NCI-H2227 treated with DMSO at 0.1 percent for 48 hours (cell line): ENCODE results near the gene NR2F2.
"Not testable (repeated sequence)": the region's sequence is repeated elsewhere in the genome, so short reads cannot be mapped to it uniquely, and the experiment has no call there.

ENCODE experiments used
- DNase-seq: peaks from one replicate; lab custom pipeline; 2025; lab: John Stamatoyannopoulos, UW

Gene NR2F2

DNA sequence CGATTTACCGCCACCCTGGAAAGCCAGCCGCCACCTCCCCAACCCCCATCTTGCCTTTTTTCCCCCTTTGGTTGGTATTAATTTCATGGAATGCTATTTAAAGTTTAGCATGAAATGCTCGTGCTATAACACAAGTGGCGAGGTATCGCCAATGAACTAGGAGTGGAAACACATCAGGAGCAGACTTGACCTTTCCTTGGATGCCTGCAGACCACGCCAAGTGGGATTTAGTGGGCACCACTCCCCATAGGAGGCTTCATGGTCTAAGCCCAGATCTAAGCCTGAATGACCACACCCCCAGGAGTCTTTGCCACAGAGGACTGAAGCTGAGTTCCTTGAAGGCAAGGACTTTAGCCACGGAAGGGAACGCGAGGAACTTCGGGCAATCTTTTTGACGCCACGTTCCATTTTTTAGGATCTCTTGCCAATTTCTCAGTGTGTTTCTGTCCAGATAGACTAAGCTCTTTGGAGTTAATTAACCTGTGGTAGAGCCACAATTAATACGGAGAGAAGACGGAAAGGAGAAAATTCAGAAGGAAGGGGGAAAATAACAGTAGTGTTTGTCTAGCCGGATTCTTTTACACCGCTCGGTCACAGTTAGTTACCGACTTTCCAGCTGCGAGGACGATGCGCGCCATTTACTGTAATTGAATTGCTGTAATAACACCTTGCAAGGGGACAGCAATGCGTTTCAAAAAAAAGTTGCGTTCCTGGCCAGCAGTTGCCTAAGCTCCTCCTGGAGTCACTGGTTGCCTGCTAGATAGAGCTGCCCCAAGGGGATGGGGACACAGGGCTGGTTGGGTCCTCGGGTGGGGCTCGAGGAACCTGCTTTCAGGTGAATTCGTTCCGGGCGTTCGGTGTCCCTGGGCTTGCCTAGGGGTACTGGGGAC is 37.1 kb downstream of the NR2F2 start:
- no peak for DNase-seq

DNA sequence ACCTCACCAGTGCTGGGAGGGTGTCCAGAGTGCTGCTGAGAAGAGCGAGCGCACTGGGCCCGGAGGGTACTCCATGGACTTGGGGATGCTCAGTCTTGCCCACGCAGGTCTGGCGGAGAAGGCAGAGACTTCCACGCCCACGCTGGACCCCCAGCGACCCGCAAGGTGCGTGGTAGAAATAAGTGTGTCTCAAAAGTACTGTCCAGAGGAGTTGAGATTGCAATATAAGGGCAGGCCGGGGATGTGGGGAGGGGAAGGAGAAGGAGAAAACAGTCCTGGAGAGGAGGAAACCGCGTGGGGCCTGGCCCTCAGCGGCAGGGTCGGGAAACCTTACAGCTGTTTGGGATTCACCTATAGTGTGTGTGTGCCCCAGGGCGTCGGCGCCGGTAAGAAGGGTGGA is 38.9 kb downstream of the NR2F2 start:
- no peak for DNase-seq

DNA sequence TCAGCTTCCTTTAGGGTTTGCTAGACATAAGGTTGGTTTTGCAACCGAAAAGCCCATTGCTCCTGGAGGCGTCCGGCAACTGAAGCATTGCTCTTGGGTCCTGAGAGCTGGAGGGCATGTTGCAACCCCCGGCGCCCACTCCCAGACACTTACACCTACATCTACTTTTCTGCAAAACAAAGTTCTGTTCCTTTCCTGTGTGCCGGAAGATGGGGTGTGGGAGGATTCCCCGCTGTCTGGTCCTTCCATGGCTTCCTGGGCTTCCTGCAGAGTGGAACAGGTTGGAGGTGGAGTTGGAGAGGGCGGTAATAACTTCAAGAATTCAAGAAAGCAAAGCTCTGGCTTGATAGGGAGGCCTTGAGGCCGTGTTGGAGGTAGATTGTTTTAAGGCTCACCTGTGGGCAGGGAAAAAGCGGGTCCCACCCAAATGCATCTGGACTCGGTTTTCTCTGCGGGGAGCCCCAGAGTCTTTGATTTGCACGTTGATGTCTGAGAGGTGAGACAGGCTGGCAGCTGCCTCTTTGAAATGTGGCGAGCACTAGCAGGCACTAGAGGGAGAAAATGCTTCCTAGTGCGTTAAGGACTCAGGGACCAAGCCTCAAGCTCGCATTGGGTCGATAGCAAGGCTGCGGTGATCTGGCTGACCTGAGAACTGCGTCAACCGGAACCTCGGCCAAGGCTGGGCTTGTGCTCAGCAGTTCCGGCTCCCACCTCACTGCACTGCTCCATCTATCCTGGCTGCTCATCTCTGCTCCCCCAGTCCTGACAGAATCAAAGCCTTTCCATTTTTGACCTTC is 39.5 kb downstream of the NR2F2 start:
- no peak for DNase-seq

DNA sequence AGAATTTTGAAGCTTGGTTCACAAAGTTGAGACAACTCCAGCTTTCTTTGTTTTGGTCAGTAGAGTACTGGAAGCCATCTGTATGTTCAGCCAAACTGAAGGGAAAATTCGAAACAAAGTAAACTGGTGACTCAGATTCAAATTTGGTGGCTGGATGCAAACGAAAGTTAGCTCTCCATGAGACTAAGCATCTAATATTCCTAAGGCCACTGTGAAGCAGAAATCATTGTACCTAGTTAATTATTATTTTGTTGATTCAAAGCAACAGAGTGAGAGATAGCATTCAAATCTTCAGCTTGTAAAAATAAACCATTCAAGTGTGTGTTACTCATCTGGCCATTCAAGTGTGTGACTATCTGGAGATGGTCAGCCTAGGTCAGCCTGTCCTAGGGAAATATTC is 42.1 kb downstream of the NR2F2 start:
- DNase-seq, result no peak

DNA sequence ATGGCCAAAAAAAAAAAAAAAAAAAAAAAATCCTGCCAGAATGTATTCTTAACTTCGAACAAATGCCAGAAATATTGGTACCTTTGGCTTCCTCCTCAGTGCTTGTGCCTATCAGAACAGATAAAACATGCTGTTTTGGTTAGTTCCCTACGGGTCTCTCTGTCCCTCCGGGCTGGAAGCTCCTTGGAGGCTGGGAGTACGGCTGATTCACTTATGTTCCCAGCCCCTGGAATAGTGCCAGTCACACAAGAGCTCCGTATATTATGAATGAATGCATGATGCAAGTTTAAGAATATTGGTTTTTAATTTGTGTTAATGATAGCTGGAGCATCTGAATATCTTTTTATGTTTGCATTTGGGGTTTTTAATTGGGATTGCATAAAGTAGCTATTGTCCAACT is 44.0 kb downstream of the NR2F2 start:
- no peak for DNase-seq

DNA sequence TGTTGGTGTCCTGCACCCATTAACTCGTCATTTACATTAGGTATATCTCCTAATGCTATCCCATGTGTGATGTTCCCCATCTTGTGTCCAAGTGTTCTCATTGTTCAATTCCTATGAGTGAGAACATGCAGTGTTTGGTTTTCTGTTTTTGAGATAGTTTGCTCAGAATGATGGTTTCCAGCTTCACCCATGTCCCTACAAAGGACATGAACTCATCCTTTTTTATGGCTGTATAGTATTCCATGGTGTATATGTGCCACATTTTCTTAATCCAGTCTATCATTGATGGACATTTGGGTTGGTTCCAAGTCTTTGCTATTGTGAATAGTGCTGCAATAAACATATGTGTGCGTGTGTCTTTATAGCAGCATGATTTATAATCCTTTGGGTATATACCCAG is 49.1 kb downstream of the NR2F2 start:
- not testable (repeated sequence) for DNase-seq

DNA sequence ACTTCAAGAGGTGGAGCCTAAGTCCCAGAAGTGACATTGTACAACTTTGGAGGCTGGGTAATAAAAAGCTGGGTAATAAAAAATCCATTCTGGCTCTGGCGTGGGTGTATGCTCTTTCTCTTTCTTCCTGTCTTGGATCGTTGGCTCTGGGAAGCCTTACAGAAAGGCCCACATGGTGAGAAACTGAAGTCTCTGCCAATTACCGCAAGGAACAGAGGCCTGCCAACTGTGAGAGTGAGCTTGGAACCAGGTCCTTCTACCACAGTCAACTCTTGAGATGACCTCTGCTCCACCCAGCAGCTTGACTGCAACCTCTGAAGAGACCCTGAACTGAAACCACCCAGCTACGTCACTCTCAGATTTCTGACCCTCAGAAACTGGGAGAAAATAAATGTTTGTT is 51.0 kb downstream of the NR2F2 start:
- DNase-seq, result no peak

DNA sequence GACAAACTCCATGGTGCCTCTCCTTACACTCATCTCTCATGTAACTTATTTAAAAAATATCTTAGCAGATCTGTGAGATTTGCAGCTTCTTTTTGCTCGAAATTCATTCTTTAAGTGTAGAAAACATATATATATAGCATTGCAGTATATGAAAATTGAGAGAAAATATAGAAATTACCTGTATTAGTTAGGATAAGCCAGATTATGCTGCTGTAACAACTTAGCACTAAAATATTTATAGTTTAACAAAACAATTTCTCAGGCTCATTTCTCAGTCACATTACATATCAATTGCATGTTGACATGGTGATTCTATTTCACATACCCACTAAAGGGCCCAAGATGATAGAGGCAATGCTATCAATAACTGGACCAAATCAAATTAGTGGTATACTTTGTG is 54.7 kb downstream of the NR2F2 start:
- DNase-seq, result no peak

DNA sequence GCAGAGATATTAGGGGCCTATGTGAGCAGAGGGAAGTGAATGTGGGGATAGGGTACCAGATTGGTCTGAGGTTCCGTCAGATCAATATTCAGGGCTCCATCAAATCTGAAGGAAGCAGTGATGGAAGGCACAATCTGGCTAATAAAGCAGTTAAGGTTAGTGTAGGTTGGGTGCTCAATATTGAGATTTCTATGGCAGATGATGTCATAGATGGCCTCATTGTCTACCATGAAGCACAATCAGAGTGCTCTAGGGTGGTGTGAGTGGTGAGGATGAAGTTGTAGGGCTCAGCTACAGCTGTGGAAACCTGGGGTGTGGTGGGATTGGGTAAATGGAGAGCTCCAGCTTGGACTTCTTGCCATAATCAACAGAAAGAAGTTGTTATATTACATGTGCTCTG is 58.2 kb downstream of the NR2F2 start:
- DNase-seq, result no peak
